ENCODE data around the gene ARAP3. TPM values are rescaled to one million over a fixed set of nuclear protein-coding genes. Genes with fewer than 3 reads are reported as not detected.

The ARAP3 gene
- total RNA-seq, 1 donor from 2014 or later: 3.6 TPM

DNA sequence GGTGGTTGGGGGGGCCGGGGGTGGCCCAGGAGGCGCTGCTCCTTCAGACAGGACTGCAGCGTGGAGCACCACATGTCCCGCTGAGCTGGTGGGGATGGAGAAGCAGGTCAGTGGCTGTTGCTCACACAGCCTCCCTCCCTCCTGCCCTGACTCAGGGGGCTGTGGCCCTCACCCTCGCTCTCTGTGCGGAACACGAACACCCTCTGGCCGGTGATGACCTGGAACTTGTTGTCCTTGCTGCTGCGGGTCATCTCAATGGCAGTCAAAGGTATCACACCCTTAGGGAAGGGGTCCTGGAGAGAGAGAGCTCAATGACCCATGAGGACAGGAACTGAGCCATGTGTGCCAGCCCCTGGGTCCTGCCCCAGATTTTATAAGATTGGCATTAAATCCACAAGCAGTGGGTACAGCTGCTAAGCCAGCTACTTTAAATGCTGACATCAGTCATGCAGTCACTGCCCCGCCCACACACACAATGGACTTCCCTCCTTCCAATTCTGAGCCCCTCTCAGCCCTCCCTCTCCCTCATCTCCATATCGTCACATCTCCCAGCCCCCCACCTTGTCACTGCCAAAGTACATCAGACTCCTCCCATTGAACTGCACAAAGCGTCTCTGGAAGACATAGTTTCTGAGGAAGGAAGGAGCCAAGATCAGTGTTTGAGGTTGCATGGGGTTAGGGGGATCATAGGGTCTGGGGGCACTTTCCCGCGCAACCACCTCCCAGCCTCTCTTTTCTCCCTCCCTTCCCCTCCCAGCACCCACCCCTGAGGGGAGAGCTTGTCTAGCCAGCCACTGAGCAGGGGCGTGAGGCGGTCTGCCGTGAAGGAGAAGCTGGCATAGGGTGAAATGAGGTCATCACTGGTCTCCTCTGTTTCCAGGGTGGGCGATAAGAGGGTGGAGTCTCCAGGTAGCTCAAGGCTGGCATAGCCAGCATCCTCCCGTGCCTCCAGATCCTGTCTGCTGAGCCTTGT, 8.9 kb downstream of the ARAP3 start:
- no peak for DNase-seq (ENCODE audit: low read depth)

DNA sequence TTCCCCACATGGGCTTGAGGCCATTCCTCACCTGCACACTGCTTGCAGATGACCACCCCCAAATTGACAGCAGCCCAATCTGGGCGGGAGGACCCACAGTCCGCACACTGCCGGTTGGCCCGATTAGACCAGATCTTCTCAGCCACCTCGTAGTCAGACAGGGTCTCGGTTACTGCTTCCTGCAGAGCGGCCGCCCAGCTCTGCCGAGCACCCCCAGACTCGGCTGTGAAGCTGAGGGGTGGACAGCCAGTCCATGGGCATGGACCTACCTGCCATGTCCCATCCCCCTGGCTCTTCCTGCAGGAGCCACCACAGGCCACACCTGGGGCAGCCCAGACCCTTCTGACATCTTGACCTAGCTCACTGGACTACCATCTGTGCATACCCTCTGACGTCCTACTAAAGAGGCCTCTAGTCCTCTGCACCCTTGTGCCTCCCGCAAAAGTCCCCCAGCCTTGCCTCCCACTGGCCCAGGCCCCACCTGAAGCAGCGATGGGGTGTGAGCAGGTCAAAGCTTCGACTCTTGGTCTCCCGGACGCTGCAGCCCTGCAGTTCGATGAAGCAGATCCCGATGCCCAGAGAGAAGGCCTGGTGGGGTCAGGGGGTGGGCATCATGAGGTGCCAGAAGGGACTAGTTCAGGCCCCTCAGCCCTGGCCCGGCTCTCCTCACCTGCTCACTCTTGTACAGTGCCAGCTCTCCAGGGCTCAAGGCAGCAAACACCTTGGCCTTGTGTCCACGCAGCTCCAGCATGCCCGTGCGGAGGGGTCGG, 9.8 kb downstream of the ARAP3 start:
- no peak for DNase-seq (ENCODE audit: low read depth)

GRCh38 chr5:141669520-141669919, 12.5 kb downstream of the ARAP3 start:
- DNase-seq (ENCODE audit: low read depth): no peak

DNA sequence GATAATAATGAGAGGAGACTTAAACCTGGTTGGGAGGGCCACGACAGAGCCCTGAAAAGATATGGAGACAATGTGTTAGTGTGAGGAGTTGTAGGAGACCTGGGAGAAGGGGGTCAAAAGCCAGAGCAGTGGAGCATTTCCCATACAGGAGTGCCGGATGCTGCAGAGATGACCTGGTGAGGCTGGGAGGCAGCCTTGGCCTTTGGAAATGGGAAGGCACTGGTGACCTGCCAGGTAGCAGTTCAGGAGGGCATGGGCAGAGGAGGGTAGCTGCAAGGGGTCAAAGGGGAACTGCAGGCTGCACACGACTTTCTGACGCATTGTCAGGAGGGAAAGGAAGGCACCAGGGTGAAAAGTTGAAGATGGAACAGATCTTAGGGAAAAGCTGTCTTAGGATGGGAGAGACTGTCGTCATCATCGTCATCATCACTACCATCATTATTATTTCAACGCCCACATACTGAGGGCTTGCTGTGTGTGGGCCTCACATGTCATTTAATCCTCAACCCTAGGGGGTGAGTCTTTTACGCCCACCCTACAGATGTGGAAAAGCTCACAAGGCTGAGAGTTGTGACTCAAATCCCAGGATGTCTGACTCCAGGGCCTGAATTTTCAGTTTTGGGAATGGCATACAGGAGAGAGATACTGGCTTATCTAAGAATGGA, 13.3 kb downstream of the ARAP3 start:
- DNase-seq (ENCODE audit: low read depth): no peak

DNA sequence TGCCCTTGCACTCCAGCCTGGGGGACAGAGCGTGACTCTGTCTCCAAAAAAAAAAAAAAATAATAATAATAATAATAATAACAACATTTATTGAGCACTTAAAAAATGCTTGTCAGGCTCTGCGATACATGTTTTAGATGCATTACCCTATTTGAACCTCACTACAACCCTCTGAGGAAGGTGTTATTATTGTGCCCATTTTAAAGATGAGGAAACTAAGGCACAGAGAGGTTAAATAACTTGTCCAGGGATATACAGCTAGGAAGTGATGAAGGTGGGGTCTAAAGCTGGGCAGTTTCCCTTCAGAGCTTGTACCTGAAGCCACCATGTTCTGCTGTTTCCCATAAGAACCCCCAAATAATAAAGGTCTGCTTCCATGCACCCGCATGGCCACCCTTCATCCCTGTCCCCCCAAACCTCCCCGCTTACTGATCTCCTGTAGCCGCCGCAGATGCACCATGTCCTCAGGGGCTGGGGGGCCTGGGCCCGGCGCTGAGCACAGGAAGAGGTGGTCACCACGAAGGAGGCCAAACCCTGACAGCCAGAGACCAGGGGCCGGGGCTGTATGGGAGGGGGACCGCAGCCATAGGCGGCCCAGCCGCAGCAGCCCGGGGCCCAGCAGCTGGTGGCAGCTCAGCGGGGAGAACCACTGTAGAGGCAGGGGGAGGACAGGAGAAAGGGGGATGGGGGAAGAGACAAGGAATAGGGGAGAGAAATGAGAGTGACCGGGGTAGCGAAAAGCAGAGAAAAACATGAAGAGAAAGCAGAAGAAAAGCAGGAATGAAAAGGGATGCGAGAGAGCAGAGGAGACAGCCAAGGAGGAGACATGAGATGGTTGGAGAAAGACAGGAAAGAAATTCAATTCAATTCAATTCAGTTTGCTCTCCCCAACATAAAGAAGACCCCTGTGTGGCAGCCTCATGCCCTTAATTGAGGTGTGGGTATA, 15.8 kb downstream of the ARAP3 start:
- no peak for DNase-seq (ENCODE audit: low read depth)

DNA sequence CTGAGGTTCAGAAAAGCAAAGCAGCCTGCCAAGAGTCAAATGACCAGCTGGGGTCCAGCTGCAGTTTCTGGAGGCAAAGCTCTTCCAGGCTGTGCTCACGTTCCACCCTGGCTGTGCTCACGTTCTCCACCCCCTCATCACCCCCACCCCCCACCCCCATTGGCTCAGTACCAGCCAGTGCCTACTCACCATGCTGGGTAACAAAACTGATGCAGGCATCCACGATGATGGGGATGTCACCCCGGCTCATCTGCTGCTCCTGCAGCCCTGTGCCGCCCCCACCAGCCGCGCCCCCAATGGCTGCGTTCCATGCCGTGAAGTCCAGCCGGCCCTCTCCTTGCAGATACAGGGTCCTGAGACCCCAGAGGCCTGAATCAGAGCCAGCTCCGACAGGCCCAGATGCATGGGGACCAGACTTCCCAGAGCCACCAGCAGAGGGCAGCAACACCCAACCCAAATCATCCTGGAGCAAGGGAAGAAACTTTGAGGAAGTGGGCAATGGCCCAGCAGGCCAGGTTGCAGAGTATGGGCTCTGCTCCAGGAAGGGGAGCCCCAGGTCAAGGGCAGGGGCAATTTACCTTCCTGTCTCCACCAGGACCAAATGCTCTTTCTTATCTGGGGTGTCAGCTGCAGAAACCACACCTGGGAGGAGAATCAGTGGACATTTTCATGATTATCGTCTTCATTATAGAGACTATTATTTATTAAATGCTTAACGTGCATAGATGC, 17.1 kb downstream of the ARAP3 start:
- DNase-seq (ENCODE audit: low read depth): peak; percentile 48

GRCh38 chr5:141663506-141663905, 18.5 kb downstream of the ARAP3 start:
- no peak for DNase-seq (ENCODE audit: low read depth)

GRCh38 chr5:141662028-141662427, 20.0 kb downstream of the ARAP3 start:
- DNase-seq (ENCODE audit: low read depth): no peak

- peak; percentile 91 for DNase-seq (ENCODE audit: low read depth)
These were observed 24.0 kb downstream of the ARAP3 start for GRCh38 chr5:141657937-141658545.

DNA sequence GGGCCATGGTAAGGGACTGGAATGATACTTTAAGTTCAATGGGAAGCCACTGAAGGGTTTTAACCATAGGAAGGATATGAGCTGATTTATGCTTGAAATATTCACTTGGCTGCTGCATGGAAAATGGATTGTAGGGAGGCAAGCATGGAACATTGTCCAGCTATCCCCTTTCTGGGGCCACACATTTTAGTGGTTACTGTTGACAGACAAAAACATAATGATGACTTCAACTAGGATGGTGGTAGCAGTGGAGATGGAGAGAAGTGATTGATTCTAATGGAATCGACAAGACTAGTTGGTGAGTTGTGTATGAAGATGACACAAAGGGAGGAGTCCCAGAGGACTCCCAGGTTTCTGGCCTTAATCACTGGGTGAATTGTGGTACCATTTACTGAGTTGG, 24.6 kb downstream of the ARAP3 start:
- DNase-seq (ENCODE audit: low read depth): no peak

DNA sequence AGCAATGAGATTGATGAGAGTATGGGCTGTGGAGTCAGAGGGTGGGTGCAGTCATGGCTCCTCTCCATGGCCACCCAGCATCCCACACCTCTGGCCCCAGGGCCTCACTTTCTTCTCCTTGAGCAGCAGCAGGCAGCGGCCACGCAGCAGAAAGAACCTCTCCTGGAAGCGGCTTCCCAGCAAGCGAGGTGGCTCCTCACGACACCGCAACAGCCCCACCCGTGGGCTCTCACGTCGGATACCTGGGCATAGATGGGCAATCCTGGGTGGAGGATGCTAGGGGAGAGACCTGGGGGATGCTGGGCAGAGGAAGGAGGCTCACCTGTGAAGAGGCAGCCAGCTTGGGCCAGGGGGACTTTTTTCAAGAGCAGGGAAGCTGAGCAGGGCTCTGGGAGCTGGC, 25.6 kb downstream of the ARAP3 start:
- no peak for DNase-seq (ENCODE audit: low read depth)

- no peak for DNase-seq (ENCODE audit: low read depth)
These were observed 27.0 kb downstream of the ARAP3 start for GRCh38 chr5:141655020-141655419.

DNA sequence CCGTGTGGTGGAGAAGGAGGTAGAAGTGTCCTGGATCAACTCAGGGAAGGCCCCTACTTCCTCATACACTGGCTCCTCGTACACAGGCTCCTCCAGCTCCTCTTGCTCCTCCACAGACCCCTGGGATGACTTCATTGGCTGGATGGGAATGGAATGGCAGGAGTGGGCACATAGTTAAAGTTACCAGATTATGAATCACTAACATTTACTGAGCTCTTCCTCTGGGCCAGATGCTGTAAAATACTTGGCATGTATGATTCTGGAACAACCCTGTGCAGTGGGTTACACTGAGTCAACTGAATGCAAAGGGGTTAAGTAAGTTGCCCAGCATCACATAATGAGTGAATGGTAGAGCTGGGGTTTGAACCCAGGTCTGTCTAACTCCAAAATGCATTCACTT, 27.7 kb downstream of the ARAP3 start:
- DNase-seq (ENCODE audit: low read depth): peak; percentile 60

- DNase-seq (ENCODE audit: low read depth): no peak
These were observed 30.3 kb downstream of the ARAP3 start for GRCh38 chr5:141651728-141652105.

DNA sequence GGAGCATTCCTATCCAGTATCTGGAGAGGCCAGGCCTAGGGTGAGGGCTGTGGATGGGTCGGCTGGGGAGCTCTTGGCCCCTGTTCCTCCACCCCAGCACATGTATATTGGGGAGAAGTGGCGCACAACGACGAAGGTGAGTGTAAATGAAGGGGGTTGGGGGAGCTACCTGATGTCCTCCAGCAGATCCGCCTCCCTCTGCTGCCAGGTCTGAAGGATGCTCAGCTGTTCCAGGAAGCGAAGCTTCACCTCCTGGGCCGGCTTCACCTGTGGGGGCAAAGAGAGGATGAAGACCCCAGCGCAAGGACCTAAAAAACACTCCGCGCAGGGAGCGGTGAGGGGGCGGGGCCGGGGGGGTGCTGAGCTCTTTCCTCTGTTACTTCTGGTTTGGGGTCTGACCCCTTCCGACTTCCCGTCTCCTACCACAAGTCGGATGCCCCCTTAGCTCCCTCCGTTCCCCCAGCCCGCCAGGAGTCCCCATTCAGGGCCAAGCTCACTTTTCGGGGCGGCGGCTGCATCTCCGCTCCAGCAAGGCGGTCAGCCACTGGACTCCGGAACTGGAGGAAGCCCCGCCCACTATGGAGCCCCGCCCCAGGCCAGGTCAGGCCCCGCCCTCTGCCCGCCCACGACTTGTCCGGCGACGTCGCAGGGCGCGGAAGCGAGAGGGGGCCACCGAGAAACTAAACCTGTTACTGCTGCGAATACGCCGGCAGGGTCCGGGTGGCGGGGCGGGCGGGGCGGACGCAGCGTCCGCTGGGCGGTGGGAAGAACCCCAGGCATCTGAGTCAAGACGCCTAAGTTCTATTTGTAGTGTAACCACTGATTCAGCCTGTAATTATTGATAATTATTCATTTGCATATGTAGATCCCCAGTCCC, 30.9 kb downstream of the ARAP3 start, which contains the start of gene FCHSD1:
Gene FCHSD1, minus strand, starts transcription at position 568 of the 877 bp plus-strand sequence. Its CDS starts 50 bp downstream, at position 518.
- peak; percentile 52 for DNase-seq (ENCODE audit: low read depth)

- no peak for DNase-seq (ENCODE audit: low read depth)
These were observed 32.1 kb downstream of the ARAP3 start for GRCh38 chr5:141649972-141650371.

- DNase-seq (ENCODE audit: low read depth): no peak
These were observed 32.9 kb downstream of the ARAP3 start for GRCh38 chr5:141649056-141649688.

- DNase-seq (ENCODE audit: low read depth): no peak
These were observed 34.2 kb downstream of the ARAP3 start for GRCh38 chr5:141647851-141648250.
